ENCODE measurements around the gene SYNGR3.
A peak's percentile ranks its signal among the peaks of the same experiment; 100 is the strongest.

SYNGR3 gene

GRCh38 chr16:1992704-1993317 lies 3.0 kb downstream of the SYNGR3 start:
- no peak for DNase-seq (ENCODE audit: low spot score)

DNA sequence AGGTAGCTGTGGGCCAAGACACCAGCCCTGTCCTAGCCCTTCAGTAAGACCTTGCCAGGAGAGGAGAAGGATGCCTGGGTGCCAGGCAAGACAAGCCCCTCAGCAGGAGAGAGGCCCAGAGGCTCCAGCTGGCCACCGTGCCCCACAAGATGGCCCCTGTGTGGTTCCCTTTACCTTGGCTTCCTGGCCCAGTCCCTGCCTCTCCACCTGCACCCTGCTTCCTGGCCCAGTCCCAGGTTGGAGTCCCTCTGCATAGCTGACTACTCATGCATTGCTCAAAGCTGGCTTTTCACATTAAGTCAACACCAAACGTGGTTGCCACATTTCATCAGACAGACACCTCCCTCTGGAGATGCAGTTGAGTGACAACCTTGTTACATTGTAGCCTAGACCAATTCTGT lies 4.0 kb downstream of the SYNGR3 start:
- DNase-seq (ENCODE audit: low spot score), result no peak

DNA sequence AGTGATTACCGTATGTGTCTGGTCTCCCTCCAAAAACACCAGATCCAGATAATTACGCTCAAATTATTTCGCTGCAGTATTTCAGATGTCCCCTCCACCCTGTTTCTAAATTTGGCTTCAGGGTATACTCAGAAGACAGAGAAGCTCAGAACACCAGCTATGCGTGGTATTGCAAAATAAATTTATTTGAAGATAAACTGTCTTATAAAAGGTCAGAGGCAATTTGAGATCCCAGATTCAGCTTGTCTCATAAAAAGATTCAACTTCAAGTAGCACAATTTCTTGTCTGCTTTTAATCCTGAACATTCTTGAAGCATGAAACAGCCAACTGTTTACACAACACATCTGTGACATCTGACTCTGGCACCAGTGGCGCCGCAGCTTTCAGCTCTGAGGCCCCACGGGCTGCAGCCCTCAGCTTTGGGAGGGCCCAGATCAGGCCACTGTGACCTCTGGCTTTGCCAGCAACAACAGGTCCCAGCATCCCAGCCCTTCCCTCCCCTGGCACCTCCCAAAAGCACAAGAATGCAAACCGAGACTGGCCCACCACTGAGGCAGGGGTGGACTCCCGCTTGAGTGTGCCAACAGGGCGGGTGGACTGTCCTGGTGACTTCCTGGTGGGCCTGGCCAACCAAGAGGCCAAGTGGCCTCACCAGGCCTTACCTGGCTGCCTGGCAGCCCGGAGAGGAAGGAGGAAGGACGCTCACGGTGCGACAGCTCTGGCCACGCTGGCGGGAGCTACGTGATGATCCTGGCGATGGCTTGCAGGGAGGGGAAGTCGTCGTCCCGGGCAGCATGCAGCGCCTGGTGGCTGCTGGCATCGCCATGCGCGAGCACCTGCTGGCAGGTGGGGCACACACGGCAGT lies 8.0 kb downstream of the SYNGR3 start:
- no peak for DNase-seq (ENCODE audit: low spot score)

GRCh38 chr16:1998360-1998835 lies 8.6 kb downstream of the SYNGR3 start:
- no peak for DNase-seq (ENCODE audit: low spot score)

DNA sequence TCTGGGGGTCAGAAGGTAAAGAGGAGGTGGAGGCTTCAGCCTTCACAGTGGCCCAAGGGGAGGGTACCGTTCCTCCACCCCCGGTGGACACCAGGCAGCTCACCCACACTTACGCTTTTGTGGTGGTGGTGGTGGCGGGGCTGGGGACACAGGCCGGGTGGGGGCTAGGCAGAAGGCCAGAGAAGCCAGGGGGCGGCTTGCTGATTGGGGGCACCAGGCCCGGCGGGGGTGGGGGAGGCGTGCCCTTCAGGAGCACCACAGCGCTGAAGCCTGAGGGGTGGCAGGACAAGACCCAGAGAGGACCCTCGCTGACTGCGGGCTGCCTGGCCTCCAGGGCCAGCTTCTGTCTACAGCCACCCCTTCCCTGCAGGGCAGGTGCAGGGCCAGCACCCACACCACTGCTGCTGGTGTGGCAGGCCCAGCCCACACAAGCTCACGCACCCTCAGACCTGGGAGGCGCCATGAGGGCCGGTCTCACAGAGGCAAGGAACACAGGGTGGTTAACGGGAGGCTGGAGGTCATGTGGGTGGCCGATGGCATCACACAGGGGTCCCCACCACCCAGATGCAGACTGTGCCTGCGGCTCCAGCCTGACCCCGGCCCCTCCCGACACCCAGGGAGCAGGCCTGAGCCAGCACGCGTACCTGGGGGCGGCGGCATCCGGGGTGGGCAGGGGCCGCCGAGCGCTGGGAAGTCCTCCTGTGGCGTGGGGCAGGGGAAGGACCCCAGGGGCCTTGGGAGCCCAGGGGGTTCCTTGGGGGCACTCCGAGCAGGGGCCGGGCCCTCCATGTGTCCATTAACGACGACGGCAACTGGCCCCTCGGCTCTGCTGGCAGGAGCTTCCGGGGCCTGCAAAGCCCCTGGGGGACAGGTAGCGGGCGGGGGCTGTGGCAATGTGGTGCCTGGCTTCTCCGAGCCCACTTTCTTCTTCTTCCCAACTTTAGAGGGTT lies 9.4 kb downstream of the SYNGR3 start:
- no peak for DNase-seq (ENCODE audit: low spot score)

- DNase-seq (ENCODE audit: low spot score), result no peak
Measured at GRCh38 chr16:1999866-2000514, 10.2 kb downstream of the SYNGR3 start.

DNA sequence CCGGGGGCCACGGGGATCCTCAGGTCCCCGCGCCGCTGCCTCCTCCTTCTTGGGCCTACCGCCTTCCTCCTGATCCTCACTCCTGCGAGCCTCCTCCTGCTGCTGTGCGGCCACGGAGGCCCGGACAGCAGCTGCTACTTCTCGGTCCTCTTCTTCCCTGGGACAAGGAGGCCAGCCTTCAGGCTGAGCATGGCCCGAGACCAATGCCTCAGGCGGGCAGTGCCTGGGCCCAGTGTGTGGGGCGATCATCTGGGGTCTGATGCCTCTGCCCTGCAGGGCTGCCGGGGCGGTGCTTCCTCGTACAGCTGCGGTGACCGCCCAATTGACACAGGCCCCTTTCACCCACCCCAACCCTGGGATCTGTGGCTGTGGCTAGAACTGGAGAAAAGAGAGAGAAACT lies 11.3 kb downstream of the SYNGR3 start:
- DNase-seq (ENCODE audit: low spot score), result no peak

DNA sequence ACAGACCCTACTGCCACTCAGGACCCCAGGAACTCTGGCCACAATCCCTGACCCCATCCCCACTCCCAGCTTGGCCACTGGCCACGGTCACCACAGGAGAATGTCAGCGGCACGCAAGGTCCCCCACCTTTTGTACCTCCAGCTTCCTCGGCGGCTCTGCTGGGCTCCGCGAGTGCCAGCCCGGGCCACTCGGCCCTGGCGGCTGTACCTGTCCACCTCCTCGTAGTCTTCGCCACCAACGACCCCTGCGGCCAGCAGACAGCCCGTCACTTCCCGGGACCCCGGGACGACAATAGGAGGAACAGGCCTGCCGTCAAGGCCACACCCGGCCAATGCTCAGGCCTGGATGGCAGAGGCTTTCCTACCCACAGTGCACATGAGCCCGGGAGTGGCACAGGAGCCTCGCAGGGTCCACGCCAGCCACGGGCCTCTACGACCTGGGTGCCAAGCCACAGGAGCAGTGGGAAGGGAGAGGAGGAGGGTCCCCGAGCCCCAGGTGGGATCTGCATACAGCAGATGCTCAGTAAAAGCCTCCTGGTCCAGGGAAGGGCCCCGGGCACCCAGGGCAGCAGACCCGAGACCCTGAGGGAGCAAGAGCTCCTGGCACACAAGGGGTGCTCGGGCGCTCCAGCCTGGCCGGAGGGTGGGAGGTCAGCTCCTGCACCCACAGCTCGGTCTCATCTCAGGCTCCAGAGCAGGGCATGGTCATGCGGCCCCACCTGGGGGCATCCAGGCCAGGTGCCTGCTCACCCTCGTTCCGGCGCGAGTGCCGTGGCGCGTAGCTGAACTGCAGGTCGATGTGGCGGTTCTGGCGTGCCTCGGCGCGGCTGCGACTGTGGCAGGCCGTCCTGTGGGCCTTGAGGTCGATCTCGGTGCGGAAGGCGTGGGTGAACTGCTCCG lies 11.9 kb downstream of the SYNGR3 start:
- DNase-seq (ENCODE audit: low spot score), result no peak

- no peak for DNase-seq (ENCODE audit: low spot score)
Measured at GRCh38 chr16:2002406-2003230, 12.8 kb downstream of the SYNGR3 start.

DNA sequence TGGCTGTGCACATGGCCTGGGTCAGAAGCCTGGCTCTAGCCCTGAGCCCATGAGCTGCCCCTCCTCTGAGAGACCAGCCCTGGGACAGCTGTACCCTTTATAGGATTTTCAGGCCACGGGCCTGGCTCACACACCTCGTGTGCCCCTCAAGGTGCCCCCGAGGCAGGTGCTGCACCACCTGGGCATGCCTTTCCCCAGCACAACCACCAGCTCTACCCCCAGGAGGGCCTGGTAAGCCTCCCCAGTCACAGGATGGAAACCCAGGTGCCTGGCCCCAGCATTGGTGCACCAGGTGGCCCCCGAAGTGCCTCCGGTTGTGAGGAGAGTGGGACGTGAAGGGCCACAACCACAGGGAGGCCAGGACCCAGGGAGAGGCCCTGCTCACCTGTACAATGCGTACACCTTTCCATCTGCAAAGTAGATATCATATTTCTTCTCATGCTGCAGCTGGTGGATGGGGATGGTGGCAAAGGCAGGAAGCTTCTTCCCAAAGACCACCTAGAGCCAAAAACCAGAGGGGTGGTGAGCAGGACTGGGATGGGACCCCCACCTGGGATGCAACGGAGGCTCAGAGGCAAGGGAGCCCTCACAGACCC lies 13.6 kb downstream of the SYNGR3 start:
- no peak for DNase-seq (ENCODE audit: low spot score)

- DNase-seq (ENCODE audit: low spot score), result peak; percentile 84
Measured at GRCh38 chr16:2003827-2004641, 14.3 kb downstream of the SYNGR3 start.

DNA sequence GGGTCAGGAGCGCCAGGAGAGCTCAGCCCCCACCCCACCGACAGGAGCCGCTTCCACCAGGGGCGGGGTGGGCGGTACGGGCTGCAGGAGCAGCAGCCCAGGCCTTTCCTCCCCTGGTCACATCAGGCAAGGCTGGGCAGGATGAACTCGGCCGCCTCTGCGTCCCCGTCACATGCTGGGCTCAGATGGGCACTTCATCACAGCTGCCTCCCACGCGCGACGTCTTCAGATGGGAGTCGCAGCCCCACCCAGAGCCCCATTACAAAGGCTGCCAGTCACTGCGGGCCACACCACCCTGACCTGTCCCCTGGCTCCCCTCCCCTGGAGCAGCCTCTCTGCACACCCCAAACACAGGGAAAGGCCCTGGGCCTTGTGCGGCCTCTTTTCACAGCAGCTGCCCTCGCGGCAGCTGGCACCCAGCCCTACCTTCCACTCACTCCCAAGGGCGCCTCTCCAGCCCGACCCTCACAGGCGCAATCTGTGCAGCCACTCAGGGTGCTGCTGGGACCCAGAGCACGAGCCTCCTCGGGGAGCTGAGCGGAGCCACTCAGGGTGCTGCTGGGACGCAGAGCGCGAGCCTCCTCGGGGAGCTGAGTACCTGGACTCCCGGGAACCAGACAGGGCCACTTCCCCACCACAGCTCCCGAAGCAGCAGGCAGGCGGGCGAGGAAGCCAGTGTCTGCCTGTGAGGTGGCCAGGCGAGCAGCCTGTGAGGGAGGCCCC lies 15.2 kb downstream of the SYNGR3 start:
- DNase-seq (ENCODE audit: low spot score), result no peak

GRCh38 chr16:2005646-2006045 lies 15.9 kb downstream of the SYNGR3 start:
- DNase-seq (ENCODE audit: low spot score), result no peak

DNA sequence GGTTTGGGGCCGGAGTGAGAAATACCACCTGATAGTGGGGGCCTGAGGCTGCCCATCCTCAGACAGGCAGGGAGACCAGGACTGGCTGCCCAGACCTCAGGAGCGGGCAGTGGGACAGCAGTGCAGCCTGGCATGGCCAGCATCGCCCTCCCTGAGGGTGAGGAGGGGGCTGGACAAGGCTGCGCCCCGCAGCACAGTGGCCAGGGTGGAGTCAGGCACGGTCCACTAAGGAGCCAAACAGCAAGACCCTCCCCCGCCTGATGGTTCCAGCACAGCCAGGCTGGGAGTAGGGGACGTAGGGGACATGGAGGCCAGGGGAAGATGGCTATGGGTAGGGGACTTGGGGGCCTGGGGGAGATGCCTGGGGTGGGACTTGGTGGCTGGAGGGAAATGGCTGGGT lies 16.5 kb downstream of the SYNGR3 start:
- DNase-seq (ENCODE audit: low spot score), result no peak

GRCh38 chr16:2007081-2007836 lies 17.5 kb downstream of the SYNGR3 start:
- no peak for DNase-seq (ENCODE audit: low spot score)

- DNase-seq (ENCODE audit: low spot score), result no peak
Measured at GRCh38 chr16:2008009-2008526, 18.3 kb downstream of the SYNGR3 start.

GRCh38 chr16:2008631-2009163 lies 18.9 kb downstream of the SYNGR3 start:
- DNase-seq (ENCODE audit: low spot score), result no peak
